HCT116 (cell line): ENCODE results near the gene DIPK1A.

Experiments
- EZH2phosphoT487 ChIP-seq: fragments of 200-600 bp; IDR thresholded peaks from 2 replicates; pipeline ENCODE4 v1.6.1; 2018; ENCODE audit warnings: antibody characterized with exemption, borderline replicate concordance
- RAD21 ChIP-seq: IDR thresholded peaks from 2 replicates; pipeline ENCODE4 v1.6.1; 2012; ENCODE audit warnings: low read depth, mild to moderate bottlenecking
- TF ChIP-seq, protein P1 (sequence below): IDR thresholded peaks from 2 replicates; pipeline ENCODE4 v1.6.1; 2012; ENCODE audit warnings: low read depth
- TF ChIP-seq, protein P2 (sequence below), 3 experiments: fragments of 200-600 bp in 1 of 3; sonication (generic) in 1 of 3; IDR thresholded peaks in 2 of 3; conservative IDR thresholded peaks in 1 of 3; 2 replicates each; pipeline ENCODE4 v1.5.1; 2012 to 2017; ENCODE audit warnings: low read depth in 2 of 3, low read length in 2 of 3, antibody characterized with exemption in 1 of 3, borderline replicate concordance in 1 of 3, control low read depth in 1 of 3, mild to moderate bottlenecking in 1 of 3, mixed read lengths in 1 of 3, mixed run types in 1 of 3, moderate library complexity in 1 of 3; ENCODE audit not compliant: insufficient read depth in 1 of 3

DNA sequence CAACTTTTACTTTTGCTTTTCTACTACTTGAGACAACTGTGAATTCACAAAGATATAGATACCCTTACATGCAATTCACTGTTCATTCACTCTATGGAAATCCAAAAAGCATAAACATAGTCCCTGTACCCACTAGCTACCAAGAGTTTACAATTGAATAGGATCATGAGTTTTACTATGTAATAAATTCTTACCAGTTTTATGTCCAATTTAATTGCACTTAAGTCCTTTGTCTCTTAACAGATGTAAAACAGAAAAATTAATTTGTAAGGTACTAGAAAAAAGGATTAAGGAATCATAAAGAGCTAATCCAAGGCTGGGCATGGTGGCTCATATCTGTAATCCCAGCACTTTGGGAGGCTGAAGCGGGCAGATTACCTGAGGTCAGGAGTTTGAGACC is 24.4 kb downstream of the DIPK1A start:
- TF ChIP-seq EZH2phosphoT487, result no peak
- TF ChIP-seq, protein P1, sequence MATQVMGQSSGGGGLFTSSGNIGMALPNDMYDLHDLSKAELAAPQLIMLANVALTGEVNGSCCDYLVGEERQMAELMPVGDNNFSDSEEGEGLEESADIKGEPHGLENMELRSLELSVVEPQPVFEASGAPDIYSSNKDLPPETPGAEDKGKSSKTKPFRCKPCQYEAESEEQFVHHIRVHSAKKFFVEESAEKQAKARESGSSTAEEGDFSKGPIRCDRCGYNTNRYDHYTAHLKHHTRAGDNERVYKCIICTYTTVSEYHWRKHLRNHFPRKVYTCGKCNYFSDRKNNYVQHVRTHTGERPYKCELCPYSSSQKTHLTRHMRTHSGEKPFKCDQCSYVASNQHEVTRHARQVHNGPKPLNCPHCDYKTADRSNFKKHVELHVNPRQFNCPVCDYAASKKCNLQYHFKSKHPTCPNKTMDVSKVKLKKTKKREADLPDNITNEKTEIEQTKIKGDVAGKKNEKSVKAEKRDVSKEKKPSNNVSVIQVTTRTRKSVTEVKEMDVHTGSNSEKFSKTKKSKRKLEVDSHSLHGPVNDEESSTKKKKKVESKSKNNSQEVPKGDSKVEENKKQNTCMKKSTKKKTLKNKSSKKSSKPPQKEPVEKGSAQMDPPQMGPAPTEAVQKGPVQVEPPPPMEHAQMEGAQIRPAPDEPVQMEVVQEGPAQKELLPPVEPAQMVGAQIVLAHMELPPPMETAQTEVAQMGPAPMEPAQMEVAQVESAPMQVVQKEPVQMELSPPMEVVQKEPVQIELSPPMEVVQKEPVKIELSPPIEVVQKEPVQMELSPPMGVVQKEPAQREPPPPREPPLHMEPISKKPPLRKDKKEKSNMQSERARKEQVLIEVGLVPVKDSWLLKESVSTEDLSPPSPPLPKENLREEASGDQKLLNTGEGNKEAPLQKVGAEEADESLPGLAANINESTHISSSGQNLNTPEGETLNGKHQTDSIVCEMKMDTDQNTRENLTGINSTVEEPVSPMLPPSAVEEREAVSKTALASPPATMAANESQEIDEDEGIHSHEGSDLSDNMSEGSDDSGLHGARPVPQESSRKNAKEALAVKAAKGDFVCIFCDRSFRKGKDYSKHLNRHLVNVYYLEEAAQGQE, result no peak
- no peak for TF ChIP-seq RAD21
- TF ChIP-seq, protein P2, sequence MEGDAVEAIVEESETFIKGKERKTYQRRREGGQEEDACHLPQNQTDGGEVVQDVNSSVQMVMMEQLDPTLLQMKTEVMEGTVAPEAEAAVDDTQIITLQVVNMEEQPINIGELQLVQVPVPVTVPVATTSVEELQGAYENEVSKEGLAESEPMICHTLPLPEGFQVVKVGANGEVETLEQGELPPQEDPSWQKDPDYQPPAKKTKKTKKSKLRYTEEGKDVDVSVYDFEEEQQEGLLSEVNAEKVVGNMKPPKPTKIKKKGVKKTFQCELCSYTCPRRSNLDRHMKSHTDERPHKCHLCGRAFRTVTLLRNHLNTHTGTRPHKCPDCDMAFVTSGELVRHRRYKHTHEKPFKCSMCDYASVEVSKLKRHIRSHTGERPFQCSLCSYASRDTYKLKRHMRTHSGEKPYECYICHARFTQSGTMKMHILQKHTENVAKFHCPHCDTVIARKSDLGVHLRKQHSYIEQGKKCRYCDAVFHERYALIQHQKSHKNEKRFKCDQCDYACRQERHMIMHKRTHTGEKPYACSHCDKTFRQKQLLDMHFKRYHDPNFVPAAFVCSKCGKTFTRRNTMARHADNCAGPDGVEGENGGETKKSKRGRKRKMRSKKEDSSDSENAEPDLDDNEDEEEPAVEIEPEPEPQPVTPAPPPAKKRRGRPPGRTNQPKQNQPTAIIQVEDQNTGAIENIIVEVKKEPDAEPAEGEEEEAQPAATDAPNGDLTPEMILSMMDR (IDR thresholded peaks at IDR 0.05 in 2 of 3, conservative IDR thresholded peaks at IDR 0.05 in 1 of 3; ENCODE audit: borderline replicate concordance in 1 of 3, insufficient read depth in 1 of 3, low read depth in 2 of 3, low read length in 2 of 3), result no peak
